Renal cortex interstitium (tissue), 11 donors: Measurements from ENCODE around the gene KCNK15. TPM values are rescaled to one million over a fixed set of nuclear protein-coding genes. Genes with fewer than 3 reads are reported as not detected.

Source experiments
- DNase-seq, 11 donors: peaks; one replicate each; pipeline ENCODE4 v3.0.0-alpha.2; 2013; ENCODE audit warnings: low read depth in 9 of 11, low spot score in 4 of 11; ENCODE audit errors: extremely low read depth in 1 of 11
- polyA plus RNA-seq, 3 donors: library from polyadenylated mRNA; unstranded; fragments of 120-200 nt; gene quantifications; one replicate each; pipeline ENCODE4 v1.2.1, GENCODE V29; 2013; ENCODE audit not compliant: insufficient read length in 3 of 3

The KCNK15 gene
- polyA plus RNA-seq, 3 donors, result 0.06 to 0.18 (median 0.09) TPM

DNA sequence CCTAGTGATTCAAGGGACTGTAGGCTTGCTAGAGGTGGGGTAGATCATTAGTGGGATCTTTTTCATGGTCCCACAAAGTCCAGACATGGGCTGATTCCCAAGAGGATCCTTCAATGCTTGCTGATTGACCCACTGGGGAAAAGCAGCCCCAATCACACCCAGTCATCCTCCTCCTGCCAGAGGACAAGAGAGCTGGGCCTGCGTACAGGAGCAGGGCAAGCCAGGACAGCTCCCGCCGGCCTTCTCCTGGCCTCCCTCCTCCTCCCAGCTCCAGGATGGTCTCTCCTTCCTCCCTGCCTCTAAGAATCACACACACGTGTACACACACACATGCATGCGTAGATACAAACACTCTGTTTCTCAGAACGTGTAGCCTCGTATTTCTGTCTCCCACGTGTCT, 27.0 kb downstream of the KCNK15 start:
- no peak for DNase-seq

DNA sequence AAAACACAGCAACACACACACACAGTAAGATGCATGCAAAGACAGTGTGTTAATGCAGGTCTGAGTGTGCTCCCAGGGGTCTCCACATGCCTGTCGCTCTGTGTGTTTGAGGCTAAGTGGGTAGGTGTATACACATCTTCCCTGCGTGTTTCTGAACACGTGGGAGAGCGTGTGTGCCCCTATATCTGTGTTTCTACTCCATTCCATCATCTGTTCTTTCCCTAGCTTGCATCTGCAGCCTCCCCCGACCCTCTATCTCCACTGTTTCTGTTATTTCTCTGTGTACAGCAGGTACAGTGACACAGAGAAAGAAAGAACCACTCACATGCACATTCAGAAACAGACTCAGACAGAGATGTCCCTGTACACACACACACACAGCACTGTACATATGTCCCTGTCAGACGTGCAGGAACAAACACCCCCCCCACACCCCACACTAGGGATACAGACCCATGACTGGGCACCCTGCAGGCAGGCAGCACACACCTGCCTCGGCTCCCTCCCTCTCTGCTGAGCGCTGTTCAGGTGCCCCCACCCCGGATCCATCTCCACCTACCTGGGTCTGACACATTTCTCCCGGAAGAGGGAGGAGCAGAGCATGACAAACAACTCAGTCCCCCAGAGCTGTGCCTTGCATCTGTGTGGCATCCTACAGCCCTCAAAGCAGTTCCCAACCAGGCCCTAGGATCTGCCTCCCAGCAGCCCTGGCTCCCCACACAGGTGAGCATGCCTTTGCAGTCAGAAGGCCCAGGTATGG, 27.6 kb downstream of the KCNK15 start:
- no peak for DNase-seq

DNA sequence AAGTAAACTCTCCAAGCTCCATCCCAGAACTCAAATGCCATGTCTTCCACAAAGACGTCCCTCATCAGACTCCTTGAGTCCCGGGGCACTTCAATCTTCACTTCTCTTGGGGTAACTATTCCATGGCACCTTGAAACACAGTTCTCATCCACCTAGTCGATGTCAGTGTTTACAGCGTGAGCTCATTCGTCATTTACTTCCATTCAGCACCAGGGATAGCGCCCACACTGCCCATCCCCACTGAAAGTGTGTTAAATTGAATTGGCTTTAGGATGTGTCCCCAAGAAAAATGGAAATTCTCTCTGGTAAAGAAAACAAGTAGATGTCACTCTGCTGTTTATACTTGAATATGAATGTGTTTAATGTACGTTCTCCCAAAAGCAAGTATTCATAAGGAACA, 31.3 kb downstream of the KCNK15 start:
- DNase-seq, result peak; percentile 5 to 53 (median 28)

DNA sequence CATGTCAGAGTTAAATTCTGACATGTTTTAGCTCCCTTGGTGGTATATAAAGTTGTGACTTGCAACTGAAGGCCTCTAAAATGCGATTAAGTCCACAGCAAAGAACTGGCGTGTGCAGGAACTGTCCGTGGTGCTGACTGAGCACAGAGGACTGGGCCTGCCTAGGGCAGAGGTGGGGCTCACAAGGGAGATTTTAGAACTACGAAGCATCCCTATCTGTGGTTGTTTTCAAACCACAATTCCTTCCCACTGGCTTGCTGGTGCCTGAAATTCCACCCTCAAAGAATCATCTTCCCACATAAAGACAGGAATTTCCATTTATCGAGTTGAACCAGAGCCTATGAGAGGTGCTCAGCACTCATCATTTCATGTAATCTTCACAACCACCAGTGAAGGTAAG, 34.6 kb downstream of the KCNK15 start:
- peak; percentile 33 to 69 (median 59) for DNase-seq

DNA sequence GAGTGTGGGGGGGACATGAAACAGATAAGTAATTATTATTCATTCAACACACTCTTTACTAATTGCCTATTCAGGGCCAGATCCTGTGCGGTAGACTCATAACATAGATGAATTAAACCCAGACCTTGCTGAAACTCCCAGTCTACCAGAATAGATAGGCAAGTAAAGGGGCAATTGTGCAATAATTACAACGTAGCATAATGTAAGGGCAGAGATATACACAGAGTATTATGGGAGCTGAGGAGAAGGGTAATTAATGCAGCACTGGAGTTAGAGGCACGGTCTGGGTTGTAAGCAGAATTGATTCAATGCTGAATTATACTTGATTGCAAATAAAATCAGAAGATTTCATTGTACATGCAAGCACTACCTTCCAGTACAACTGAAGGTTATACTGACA, 35.5 kb downstream of the KCNK15 start:
- no peak for DNase-seq

DNA sequence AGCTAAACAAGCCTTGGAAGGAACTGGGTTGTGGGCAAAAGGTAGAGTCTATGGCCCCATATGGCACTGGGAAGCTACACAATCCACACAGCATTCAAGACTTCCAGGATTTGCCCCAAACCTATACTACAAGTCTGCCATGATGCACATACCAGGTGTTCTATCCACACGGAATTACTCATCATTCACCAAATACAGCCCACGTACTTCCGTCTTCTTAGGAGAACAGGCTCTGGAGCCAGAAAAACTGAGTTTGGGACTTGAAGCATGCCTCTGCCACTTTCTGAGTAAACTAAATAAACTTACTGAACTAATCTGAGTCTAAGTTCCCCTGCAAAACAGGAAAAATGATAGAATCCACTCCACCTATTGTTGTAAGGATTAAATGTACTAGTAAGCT, 36.1 kb downstream of the KCNK15 start:
- DNase-seq, result no peak

DNA sequence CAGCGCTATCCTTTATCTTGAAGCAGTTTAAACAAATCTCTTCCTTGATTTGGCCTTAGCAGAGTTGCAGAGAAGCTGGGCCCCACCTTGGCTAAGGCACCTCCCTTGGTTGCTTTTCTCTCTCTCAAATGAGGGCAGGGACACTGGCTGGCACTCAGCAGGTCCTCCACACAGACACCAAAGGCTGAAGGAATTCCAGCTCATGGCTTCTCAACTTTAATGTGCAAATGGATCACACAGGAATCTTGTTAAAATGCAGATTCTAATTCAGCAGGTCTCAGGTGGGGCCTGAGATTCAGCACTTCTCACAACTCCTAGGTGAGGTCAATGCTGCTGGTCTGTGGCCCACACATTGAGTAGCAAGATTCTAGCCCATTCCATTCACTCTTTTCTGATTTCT, 39.0 kb downstream of the KCNK15 start:
- no peak for DNase-seq

DNA sequence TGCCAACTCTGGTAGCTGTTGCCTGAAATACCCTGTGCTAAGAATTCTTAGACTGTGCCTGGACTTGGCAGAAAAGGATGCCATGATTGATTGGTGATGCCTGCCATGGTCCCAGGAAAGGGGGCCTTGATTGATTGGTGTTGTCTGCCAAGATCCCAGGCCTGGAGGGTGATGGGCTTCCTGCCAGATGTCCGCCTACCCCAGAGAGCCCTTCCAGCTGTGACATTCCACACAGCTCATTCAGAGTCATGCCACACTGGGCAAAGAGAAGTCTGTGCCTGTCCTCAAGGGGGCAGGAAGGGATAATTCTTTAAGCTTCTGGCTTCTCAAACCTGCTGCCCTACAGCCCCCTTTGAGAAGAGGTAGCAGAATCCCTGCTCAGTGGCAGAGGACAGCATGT, 40.1 kb downstream of the KCNK15 start:
- no peak for DNase-seq

DNA sequence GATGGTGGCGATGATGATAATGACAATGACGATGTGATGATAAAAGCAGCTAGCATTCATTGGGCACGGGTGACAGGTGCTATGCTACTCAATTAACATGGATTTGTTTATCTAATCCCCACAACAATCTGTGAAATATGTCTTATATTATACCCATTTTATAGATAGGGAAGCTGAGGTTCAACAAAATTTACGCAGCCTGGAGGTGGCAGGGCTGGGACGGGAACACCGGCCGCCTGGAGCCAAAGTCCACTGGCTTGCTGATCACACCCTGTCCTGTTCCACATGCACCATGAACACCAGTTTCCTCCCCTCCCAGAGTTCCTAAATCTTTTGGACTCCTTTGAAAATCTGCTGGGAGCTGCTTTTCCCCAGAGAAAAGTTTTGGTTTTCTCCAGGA, 41.6 kb downstream of the KCNK15 start:
- DNase-seq, result no peak

DNA sequence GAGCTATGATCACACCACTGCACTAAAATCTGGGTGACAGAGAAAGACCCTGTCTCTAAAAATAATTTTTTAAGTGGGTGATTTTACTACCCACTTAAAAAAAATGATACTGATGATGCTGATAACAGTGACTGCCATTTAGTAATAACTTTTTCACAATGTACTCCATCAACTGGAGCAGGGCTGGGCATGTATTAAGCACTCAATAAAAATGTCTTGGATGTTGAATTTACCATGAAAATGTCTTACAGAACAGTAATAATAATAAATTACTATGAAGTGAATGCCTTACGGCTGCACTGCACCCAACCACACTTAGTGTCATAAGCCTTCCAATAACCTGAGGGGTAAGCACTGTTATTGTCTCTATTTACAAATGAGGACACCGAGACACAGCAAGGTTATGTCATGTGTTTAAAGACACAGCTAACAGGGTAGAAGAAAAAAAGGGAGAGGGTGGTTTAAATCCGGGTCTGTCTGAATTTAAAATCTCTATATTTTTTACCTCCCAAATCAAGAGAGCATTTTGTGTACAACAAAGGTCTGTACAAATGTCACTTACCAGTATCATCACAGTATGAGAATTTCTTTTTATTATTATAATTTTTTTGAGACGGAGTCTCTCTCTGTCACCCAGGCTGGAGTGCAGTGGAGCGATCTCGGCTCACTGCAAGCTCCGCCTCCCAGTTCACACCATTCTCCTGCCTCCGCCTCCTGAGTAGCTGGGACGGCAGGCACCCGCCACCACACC, 43.2 kb downstream of the KCNK15 start:
- DNase-seq, result no peak

DNA sequence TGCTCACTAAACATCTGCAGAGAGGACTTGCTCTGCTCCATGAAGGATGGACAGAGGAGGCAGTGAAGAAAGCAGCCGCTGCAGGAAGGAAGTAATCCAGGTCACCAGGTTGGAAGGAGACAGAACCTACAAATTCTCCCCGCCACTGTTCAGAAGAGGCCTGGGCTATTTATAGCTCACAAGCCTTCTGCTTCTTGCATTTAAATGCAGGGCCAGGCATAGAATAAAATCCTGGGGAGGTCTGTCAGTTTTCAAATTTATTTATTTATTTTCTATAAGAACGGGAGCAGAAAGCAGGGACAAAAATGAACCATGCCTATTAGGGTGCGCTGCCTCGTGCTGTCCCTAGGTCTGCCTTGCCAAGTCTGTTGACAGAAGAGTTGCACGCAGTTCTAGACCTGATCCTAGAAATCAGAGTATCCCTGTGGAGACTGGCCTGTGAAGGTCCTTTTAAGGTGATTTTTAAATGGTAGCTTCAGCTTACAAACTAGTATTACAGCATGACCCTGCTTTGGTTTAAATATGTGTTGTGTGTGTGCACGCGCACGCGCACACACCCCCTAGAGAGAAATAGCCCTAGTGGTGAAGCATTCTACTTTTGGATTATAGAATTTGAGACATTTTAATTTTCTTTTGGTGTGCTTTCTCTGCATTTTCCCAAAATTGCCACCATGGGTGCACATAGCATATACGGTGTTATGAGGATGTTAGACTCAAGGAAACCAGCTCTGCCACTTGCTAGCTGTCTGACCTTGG, 45.2 kb downstream of the KCNK15 start:
- no peak for DNase-seq

DNA sequence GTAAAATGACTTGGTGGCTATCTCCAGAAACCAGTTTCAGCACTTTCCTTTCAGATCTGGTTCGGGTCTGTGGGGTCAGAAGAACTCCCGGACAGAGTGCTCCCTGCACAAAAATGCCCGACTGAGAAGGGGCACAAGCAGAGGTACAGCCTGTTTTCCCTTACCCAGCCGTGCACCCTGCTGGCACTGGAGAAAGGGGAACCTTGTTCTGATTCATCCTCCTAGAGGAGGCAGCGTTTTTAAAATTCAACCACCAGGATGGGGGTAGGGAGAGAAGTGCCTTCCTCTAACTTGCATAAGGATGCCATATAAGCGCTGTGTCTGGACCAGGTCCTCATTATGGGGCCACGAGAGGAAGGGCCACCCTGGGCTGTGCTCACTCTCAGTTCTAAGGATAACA, 47.1 kb downstream of the KCNK15 start:
- DNase-seq, result no peak

DNA sequence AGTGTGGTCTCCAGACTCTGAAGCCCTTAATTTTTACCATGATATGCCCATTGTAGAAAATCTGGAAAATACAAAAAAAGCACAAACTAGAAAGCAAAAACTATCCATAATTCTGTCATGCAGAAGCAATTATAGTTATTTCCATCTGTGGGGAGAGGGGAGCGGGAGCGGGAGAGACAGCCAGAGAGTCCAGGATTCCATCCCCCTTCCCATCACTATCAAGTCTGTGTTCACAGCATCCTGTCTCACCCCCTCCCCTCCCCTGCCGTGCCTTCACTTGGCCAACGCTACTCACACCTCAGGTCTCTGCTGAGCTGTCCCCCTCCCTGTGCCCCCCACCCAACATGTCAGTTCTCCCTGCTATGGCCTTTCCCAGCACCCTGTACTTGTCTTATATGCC, 50.2 kb downstream of the KCNK15 start:
- DNase-seq, result no peak

DNA sequence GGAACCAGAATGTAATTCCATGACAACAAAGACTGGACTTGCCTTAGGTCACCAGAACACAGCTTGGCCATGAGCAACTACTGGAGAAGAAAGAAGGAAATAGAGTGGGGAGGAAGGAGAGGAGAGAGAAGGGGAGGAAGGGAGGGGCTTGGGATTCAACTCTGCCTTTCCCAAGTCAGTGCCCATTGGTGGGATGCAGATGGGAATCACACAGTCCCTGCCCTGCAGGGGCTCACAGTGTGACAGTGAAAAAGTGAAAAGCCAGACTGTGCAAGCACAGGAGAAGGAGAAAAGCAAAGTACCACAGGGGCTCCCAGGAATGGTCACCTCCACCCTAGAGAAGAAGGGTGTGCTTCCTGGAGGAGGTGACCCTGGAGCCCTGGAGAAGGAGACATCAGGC, 50.6 kb downstream of the KCNK15 start:
- DNase-seq, result no peak

DNA sequence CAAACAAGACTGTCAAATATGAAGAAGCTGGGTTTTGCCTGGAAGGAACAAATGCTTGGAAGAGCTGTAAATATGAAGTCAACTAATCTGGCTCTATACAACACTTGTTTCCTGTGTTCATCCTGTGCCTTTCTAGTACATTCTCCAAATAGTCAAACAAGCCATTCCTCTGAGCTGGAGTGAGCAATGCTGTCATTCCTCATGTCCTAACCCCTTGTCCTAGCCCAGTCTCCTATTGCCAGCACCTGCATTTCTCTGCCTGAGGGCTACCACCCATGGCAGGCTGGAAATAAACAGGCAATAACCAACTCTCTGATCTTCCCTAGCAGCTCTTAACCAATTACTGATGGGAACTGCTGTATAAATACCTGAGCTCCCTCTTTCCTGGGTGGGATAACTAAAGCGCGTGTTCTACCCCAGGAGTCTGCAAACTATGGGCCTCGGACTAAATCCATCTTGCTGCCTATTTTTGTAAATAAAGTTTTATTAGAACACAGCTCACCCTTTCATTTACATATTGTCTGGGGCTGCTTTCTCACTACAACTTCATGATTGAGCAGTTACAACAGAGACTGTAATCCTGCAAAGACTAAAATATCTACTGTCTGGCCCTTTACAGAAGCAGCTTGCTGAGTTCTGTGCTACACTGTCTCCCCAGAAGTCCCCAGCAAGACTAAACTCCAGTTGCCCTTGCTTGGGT, 51.2 kb downstream of the KCNK15 start:
- DNase-seq, result no peak

DNA sequence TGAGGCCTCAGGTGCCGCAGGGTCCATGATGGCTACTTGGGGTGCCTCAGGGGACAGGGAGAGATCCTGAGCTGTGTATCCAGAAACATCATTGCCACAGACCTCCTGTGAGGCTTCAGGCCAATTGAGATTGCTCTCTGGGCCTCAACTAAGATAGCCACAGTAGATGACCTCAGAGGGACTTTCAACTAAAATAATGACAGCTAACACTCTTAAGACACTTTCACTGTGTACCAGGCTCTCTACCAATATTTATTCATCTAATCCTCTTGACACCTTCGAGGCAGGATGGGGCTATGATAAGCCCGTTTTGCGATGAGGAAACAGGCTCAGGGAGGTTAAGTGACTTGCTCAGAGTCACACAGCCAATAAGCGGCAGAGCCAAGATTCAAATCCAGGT, 54.0 kb downstream of the KCNK15 start:
- DNase-seq, result no peak

DNA sequence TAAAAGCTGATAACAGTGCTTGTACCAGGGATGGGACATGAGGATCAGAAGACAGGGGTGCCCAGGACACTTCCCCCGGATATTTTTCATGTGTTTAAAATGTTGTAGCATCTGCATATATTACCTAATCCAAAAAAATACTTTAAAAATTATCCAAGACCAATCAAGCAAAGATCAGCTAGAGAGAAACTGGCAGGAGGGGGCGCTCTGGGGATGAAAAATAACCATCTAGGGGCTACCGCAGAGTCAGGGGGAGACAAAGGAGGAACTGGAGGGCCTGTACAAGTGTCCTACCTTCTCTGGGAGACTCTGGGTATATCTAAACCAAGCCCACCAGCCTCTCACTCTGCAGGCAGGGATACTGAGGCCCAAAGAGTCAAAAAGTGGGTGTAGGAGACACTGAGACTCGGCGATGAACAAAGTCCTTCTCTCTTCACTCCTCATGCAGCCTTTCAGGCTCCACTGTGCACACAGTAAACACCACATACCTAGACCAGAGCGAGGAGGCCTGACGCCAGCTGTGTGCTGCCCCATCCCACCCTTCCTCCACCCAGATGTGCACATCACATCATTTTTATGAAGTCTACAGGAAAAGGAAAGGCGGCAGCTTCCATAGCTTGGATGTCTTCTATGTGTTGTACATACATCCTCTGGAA, 54.9 kb downstream of the KCNK15 start:
- no peak for DNase-seq
